Astrocyte (in vitro differentiated cells and primary cell): ENCODE measurements around the gene CDH13. TPM values are rescaled to one million over a fixed set of nuclear protein-coding genes. Genes with fewer than 3 reads are reported as not detected.
A peak's percentile ranks its signal among the peaks of the same experiment; 100 is the strongest.

ENCODE experiments used
- DNase-seq: peaks from one replicate; pipeline ENCODE4 v3.0.0-alpha.2; 2010; ENCODE audit warnings: low read depth
- FAIRE-seq: peaks from 2 replicates; lab custom pipeline; 2011; peaks lifted over from hg19 to GRCh38; lab: Jason Lieb, UNC
- H2AFZ ChIP-seq: 2 replicates; pipeline ENCODE4 v1.6.0; 2012; ENCODE audit warnings: low read depth, low read length, inconsistent platforms
- H3K27ac ChIP-seq: 2 replicates; pipeline ENCODE4 v1.5.1; 2011; ENCODE audit warnings: low read depth, low read length, inconsistent platforms
- H3K27me3 ChIP-seq: 2 replicates; pipeline ENCODE4 v1.6.0; 2011; ENCODE audit warnings: low read length, inconsistent platforms; ENCODE audit not compliant: insufficient read depth
- H3K36me3 ChIP-seq: 2 replicates; pipeline ENCODE4 v1.5.1; 2011; ENCODE audit warnings: low read length, inconsistent platforms; ENCODE audit not compliant: insufficient read depth
- H3K4me1 ChIP-seq: 2 replicates; pipeline ENCODE4 v1.5.1; 2011; ENCODE audit warnings: low read length, inconsistent platforms; ENCODE audit not compliant: insufficient read depth
- H3K4me2 ChIP-seq: 2 replicates; pipeline ENCODE4 v1.6.0; 2012; ENCODE audit warnings: low read length, inconsistent platforms
- H3K4me3 ChIP-seq: 2 replicates; pipeline ENCODE4 v1.5.1; 2011; ENCODE audit warnings: low read depth, mild to moderate bottlenecking, low read length, inconsistent platforms; ENCODE audit not compliant: insufficient read depth
- H3K79me2 ChIP-seq: 2 replicates; pipeline ENCODE4 v1.6.0; 2012; ENCODE audit warnings: mild to moderate bottlenecking, low read length, inconsistent platforms; ENCODE audit not compliant: insufficient read depth
- H3K9ac ChIP-seq: 2 replicates; pipeline ENCODE4 v1.6.0; 2012; ENCODE audit warnings: mild to moderate bottlenecking, low read length, inconsistent platforms
- H3K9me3 ChIP-seq: 2 replicates; pipeline ENCODE4 v1.5.1; 2012; ENCODE audit warnings: low read depth, mild to moderate bottlenecking, low read length, inconsistent platforms; ENCODE audit not compliant: insufficient read depth
- H4K20me1 ChIP-seq: 2 replicates; pipeline ENCODE4 v1.6.0; 2012; ENCODE audit warnings: low read length, inconsistent platforms; ENCODE audit not compliant: insufficient read depth
- H3K27ac Mint-ChIP-seq: one replicate; pipeline ENCODE4 v1.8.0; 2021; ENCODE audit warnings: mild to moderate bottlenecking, mixed read lengths; ENCODE audit not compliant: unreplicated experiment
- H3K27me3 Mint-ChIP-seq: one replicate; pipeline ENCODE4 v1.8.0; 2021; ENCODE audit warnings: low read depth, mixed read lengths; ENCODE audit not compliant: unreplicated experiment
- H3K36me3 Mint-ChIP-seq: one replicate; pipeline ENCODE4 v1.8.0; 2021; ENCODE audit warnings: low read depth, mixed read lengths; ENCODE audit not compliant: unreplicated experiment
- H3K4me1 Mint-ChIP-seq: one replicate; pipeline ENCODE4 v1.8.0; 2021; ENCODE audit warnings: low read depth, mixed read lengths; ENCODE audit not compliant: unreplicated experiment
- H3K4me3 Mint-ChIP-seq: one replicate; pipeline ENCODE4 v1.8.0; 2021; ENCODE audit warnings: mild to moderate bottlenecking, moderate library complexity, mixed read lengths; ENCODE audit not compliant: unreplicated experiment
- H3K9me3 Mint-ChIP-seq: one replicate; pipeline ENCODE4 v1.8.0; 2021; ENCODE audit warnings: mild to moderate bottlenecking, mixed read lengths; ENCODE audit not compliant: unreplicated experiment
- CTCF ChIP-seq: IDR thresholded peaks from 2 replicates; pipeline ENCODE4 v1.5.1; 2011; ENCODE audit warnings: low read depth, mild to moderate bottlenecking, inconsistent platforms, low read length, moderate library complexity; ENCODE audit not compliant: insufficient read depth
- EZH2 ChIP-seq: IDR thresholded peaks from 2 replicates; pipeline ENCODE4 v1.6.1; 2012; ENCODE audit warnings: mild to moderate bottlenecking, low read length, inconsistent platforms; ENCODE audit not compliant: insufficient read depth
- total RNA-seq: library from RNA; stranded (reverse); gene quantifications from 2 replicates; pipeline ENCODE4 v1.2.1, GENCODE V29; 2021

The CDH13 gene
- total RNA-seq, 1 donor from 2014 or later: 41.7 TPM

- H3K27ac Mint-ChIP-seq: no peak overlapping the region
Measured at GRCh38 chr16:82829301-82829700, 202.5 kb downstream of the CDH13 start.

GRCh38 chr16:82830944-82831343, 204.2 kb downstream of the CDH13 start:
- DNase-seq (no peak), FAIRE-seq (no peak)
- Histone ChIP-seq H4K20me1 (peaks cover 6% of the 10 kb centered on the region), H3K4me3 (no peak overlapping the region), H3K79me2 (peaks cover 2% of the 10 kb centered on the region), H3K9ac (no peak overlapping the region), H3K27me3 (no peaks in the 10 kb centered on the region), H2AFZ (no peak overlapping the region), H3K27ac (no peak overlapping the region), H3K9me3 (no peaks in the 10 kb centered on the region), H3K36me3 (no peaks in the 10 kb centered on the region), H3K4me1 (peaks cover 16% of the 10 kb centered on the region), H3K4me2 (no peak overlapping the region)
- H3K9me3 Mint-ChIP-seq: no peaks in the 10 kb centered on the region
- no peaks in the 10 kb centered on the region for H3K4me1 Mint-ChIP-seq
- H3K36me3 Mint-ChIP-seq: peaks cover 3% of the 10 kb centered on the region
- H3K4me3 Mint-ChIP-seq: no peak overlapping the region
- peaks cover 2% of the 10 kb centered on the region for H3K27me3 Mint-ChIP-seq
- no peak overlapping the region for H3K27ac Mint-ChIP-seq
- no peak for TF ChIP-seq CTCF
- no peak for TF ChIP-seq EZH2

More at GRCh38 chr16:82829301-82829700, 202.5 kb downstream of the CDH13 start:
- DNase-seq: no peak
- H3K9me3 ChIP-seq: no peaks in the 10 kb centered on the region
- Mint-ChIP-seq H3K4me3 (no peak overlapping the region), H3K4me1 (no peaks in the 10 kb centered on the region), H3K27me3 (peaks cover 2% of the 10 kb centered on the region), H3K9me3 (no peaks in the 10 kb centered on the region), H3K36me3 (peaks cover 3% of the 10 kb centered on the region)
- no peak overlapping the region for H2AFZ ChIP-seq
- H3K4me3 ChIP-seq: no peak overlapping the region
- FAIRE-seq: no peak
- no peaks in the 10 kb centered on the region for H3K27me3 ChIP-seq
- no peak overlapping the region for H3K9ac ChIP-seq
- H3K36me3 ChIP-seq: no peaks in the 10 kb centered on the region
- H3K27ac ChIP-seq: no peak overlapping the region
- peaks cover 2% of the 10 kb centered on the region for H3K79me2 ChIP-seq
- no peak for TF ChIP-seq CTCF
- no peak for TF ChIP-seq EZH2
- peaks cover 14% of the 10 kb centered on the region for H3K4me1 ChIP-seq
- peaks cover 6% of the 10 kb centered on the region for H4K20me1 ChIP-seq
- no peak overlapping the region for H3K4me2 ChIP-seq

GRCh38 chr16:82832821-82833220, 206.1 kb downstream of the CDH13 start:
- Mint-ChIP-seq H3K27ac (no peak overlapping the region), H3K9me3 (no peaks in the 10 kb centered on the region), H3K27me3 (peaks cover 2% of the 10 kb centered on the region), H3K4me1 (no peaks in the 10 kb centered on the region), H3K4me3 (no peak overlapping the region), H3K36me3 (peaks cover 3% of the 10 kb centered on the region)
- DNase-seq: peak; percentile 72
- H3K4me1 ChIP-seq: peaks cover 16% of the 10 kb centered on the region
- H2AFZ ChIP-seq: no peak overlapping the region
- FAIRE-seq: no peak
- H3K27ac ChIP-seq: peak overlapping the region; percentile 49
- H3K4me3 ChIP-seq: no peak overlapping the region
- TF ChIP-seq EZH2 (no peak), CTCF (no peak)
- H3K79me2 ChIP-seq: peaks cover 2% of the 10 kb centered on the region
- no peaks in the 10 kb centered on the region for H3K27me3 ChIP-seq
- H3K4me2 ChIP-seq: peak overlapping the region; percentile 38
- H4K20me1 ChIP-seq: peaks cover 8% of the 10 kb centered on the region
- no peaks in the 10 kb centered on the region for H3K9me3 ChIP-seq
- H3K36me3 ChIP-seq: no peaks in the 10 kb centered on the region
- H3K9ac ChIP-seq: peak overlapping the region; percentile 6
